ENCODE data around the gene KIAA1755.
A peak's percentile ranks its signal among the peaks of the same experiment; 100 is the strongest.

KIAA1755 gene

GRCh38 chr20:38190166-38190565, 70.4 kb downstream of the KIAA1755 start:
- Histone ChIP-seq H3K79me1 (replicated peaks; ENCODE audit: low read length, poor library complexity, severe bottlenecking) (no peaks in the 10 kb centered on the region), H3K36me3 (ENCODE audit: control insufficient read depth in 1 of 2, insufficient read depth in 2 of 2, low read depth in 1 of 2, low read length in 2 of 2) (no peaks in the 10 kb centered on the region), H3K4ac (ENCODE audit: low read depth in 1 of 2, low read length in 2 of 2) (no peak overlapping the region), H3K9ac (ENCODE audit: low read length) (no peak overlapping the region), H4K8ac (ENCODE audit: low read length) (no peak overlapping the region), H3K4me1 (ENCODE audit: control insufficient read depth, insufficient read depth, low read depth, low read length) (no peaks in the 10 kb centered on the region), H2AK5ac (ENCODE audit: low read length, severe bottlenecking) (no peak overlapping the region), H2BK12ac (ENCODE audit: low read length in 2 of 2) (no peak overlapping the region), H3K9me3 (ENCODE audit: control insufficient read depth, low read length) (peaks cover 4% of the 10 kb centered on the region), H3K27me3 (ENCODE audit: control insufficient read depth in 1 of 2, insufficient read depth in 1 of 2, low read length in 2 of 2) (peaks cover 0 to 27% of the 10 kb centered on the region in 2 experiments), H4K91ac (ENCODE audit: low read length) (no peak overlapping the region), H3K18ac (ENCODE audit: low read depth in 1 of 2, low read length in 2 of 2) (no peak overlapping the region), H3K14ac (ENCODE audit: low read length in 2 of 2) (no peak overlapping the region), H2BK15ac (ENCODE audit: low read depth, poor library complexity, severe bottlenecking) (no peak overlapping the region), H3K23ac (ENCODE audit: low read length in 2 of 2) (no peak overlapping the region), H3K4me2 (ENCODE audit: low read length, poor library complexity, severe bottlenecking) (no peak overlapping the region), H3K4me3 (ENCODE audit: insufficient read depth in 1 of 2, low read depth in 1 of 2, low read length in 2 of 2) (no peak overlapping the region), H3K27ac (ENCODE audit: low read length, poor library complexity, severe bottlenecking) (no peak overlapping the region), H2BK120ac (ENCODE audit: low read depth, low read length) (no peak overlapping the region), H2BK5ac (ENCODE audit: low read depth, low read length, poor library complexity, severe bottlenecking) (no peak overlapping the region), H2AFZ (ENCODE audit: low read depth, low read length) (no peak overlapping the region)
- 98% methylated on average over 6 of the region's 6 CpGs for WGBS
- DNase-seq: no peak

GRCh38 chr20:38187517-38187916, 73.0 kb downstream of the KIAA1755 start:
- WGBS: 52% methylated on average over 5 of the region's 5 CpGs
- no peak overlapping the region for H2BK120ac ChIP-seq (ENCODE audit: low read depth, low read length)
- H2BK15ac ChIP-seq (ENCODE audit: low read depth, poor library complexity, severe bottlenecking): no peak overlapping the region
- no peak overlapping the region for H3K18ac ChIP-seq (ENCODE audit: low read depth in 1 of 2, low read length in 2 of 2)
- H4K91ac ChIP-seq (ENCODE audit: low read length): no peak overlapping the region
- no peak overlapping the region for H3K9ac ChIP-seq (ENCODE audit: low read length)
- H4K8ac ChIP-seq (ENCODE audit: low read length): no peak overlapping the region
- H2AFZ ChIP-seq (ENCODE audit: low read depth, low read length): no peak overlapping the region
- no peak overlapping the region for H3K27ac ChIP-seq (ENCODE audit: low read length, poor library complexity, severe bottlenecking)
- no peaks in the 10 kb centered on the region for H3K79me1 ChIP-seq (replicated peaks; ENCODE audit: low read length, poor library complexity, severe bottlenecking)
- H3K4ac ChIP-seq (ENCODE audit: low read depth in 1 of 2, low read length in 2 of 2): no peak overlapping the region
- peaks cover 0 to 10% of the 10 kb centered on the region in 2 experiments for H3K27me3 ChIP-seq (ENCODE audit: control insufficient read depth in 1 of 2, insufficient read depth in 1 of 2, low read length in 2 of 2)
- no peak overlapping the region for H2BK12ac ChIP-seq (ENCODE audit: low read length in 2 of 2)
- H3K23ac ChIP-seq (ENCODE audit: low read length in 2 of 2): no peak overlapping the region
- no peak overlapping the region for H3K14ac ChIP-seq (ENCODE audit: low read length in 2 of 2)
- H3K4me1 ChIP-seq (ENCODE audit: control insufficient read depth, insufficient read depth, low read depth, low read length): no peaks in the 10 kb centered on the region
- no peak overlapping the region for H3K4me2 ChIP-seq (ENCODE audit: low read length, poor library complexity, severe bottlenecking)
- H2AK5ac ChIP-seq (ENCODE audit: low read length, severe bottlenecking): no peak overlapping the region
- H3K4me3 ChIP-seq (ENCODE audit: insufficient read depth in 1 of 2, low read depth in 1 of 2, low read length in 2 of 2): no peak overlapping the region
- H3K36me3 ChIP-seq (ENCODE audit: control insufficient read depth in 1 of 2, insufficient read depth in 2 of 2, low read depth in 1 of 2, low read length in 2 of 2): no peaks in the 10 kb centered on the region
- H2BK5ac ChIP-seq (ENCODE audit: low read depth, low read length, poor library complexity, severe bottlenecking): no peak overlapping the region
- H3K9me3 ChIP-seq (ENCODE audit: control insufficient read depth, low read length): peaks cover 4% of the 10 kb centered on the region
- DNase-seq: peak; percentile 56

DNA sequence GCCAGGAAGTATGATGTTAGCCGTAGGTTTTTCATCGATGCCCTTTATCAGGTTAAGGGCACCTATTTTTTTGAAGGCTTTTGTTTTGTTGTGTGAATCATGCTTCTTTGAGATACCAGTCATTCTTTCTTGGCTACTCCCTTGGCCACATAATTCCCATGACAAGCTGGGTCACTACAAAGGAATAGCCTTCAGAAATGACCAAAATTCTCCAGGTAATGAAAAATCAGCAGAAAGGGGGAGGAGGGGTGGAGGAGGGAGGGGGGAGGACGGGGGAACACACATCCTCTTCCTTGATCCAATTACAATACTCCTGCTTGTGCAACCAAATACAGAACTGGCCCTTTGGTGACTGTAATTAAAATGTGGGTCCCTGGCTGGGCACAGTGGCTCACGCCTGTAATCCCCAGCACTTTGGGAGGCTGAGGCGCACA, 73.7 kb downstream of the KIAA1755 start:
- no peak overlapping the region for H4K91ac ChIP-seq (ENCODE audit: low read length)

GRCh38 chr20:38184101-38184500, 76.4 kb downstream of the KIAA1755 start:
- Histone ChIP-seq H2AFZ (ENCODE audit: low read depth, low read length) (no peak overlapping the region), H2BK5ac (ENCODE audit: low read depth, low read length, poor library complexity, severe bottlenecking) (no peak overlapping the region), H3K4ac (ENCODE audit: low read depth in 1 of 2, low read length in 2 of 2) (no peak overlapping the region), H3K36me3 (ENCODE audit: control insufficient read depth in 1 of 2, insufficient read depth in 2 of 2, low read depth in 1 of 2, low read length in 2 of 2) (no peaks in the 10 kb centered on the region), H3K4me1 (ENCODE audit: control insufficient read depth, insufficient read depth, low read depth, low read length) (peaks cover 10% of the 10 kb centered on the region), H3K9me3 (ENCODE audit: control insufficient read depth, low read length) (peaks cover 11% of the 10 kb centered on the region), H3K23ac (ENCODE audit: low read length in 2 of 2) (no peak overlapping the region), H3K4me2 (ENCODE audit: low read length, poor library complexity, severe bottlenecking) (no peak overlapping the region), H3K18ac (ENCODE audit: low read depth in 1 of 2, low read length in 2 of 2) (no peak overlapping the region), H3K27me3 (ENCODE audit: control insufficient read depth in 1 of 2, insufficient read depth in 1 of 2, low read length in 2 of 2) (peaks cover 0 to 6% of the 10 kb centered on the region in 2 experiments), H3K14ac (ENCODE audit: low read length in 2 of 2) (no peak overlapping the region), H3K4me3 (ENCODE audit: insufficient read depth in 1 of 2, low read depth in 1 of 2, low read length in 2 of 2) (no peak overlapping the region), H4K91ac (ENCODE audit: low read length) (no peak overlapping the region), H2BK12ac (ENCODE audit: low read length in 2 of 2) (no peak overlapping the region), H2BK120ac (ENCODE audit: low read depth, low read length) (no peak overlapping the region), H3K79me1 (replicated peaks; ENCODE audit: low read length, poor library complexity, severe bottlenecking) (no peaks in the 10 kb centered on the region), H3K27ac (ENCODE audit: low read length, poor library complexity, severe bottlenecking) (no peak overlapping the region), H2AK5ac (ENCODE audit: low read length, severe bottlenecking) (no peak overlapping the region), H2BK15ac (ENCODE audit: low read depth, poor library complexity, severe bottlenecking) (no peak overlapping the region), H3K9ac (ENCODE audit: low read length) (no peak overlapping the region), H4K8ac (ENCODE audit: low read length) (no peak overlapping the region)
- DNase-seq: no peak
- WGBS: 74% methylated on average over 7 of the region's 8 CpGs

More for the DNA sequence above, 73.7 kb downstream of the KIAA1755 start:
- Histone ChIP-seq H2BK120ac (ENCODE audit: low read depth, low read length) (no peak overlapping the region), H3K27me3 (ENCODE audit: control insufficient read depth in 1 of 2, insufficient read depth in 1 of 2, low read length in 2 of 2) (peaks cover 0 to 9% of the 10 kb centered on the region in 2 experiments), H2BK12ac (ENCODE audit: low read length in 2 of 2) (no peak overlapping the region), H4K8ac (ENCODE audit: low read length) (no peak overlapping the region), H3K36me3 (ENCODE audit: control insufficient read depth in 1 of 2, insufficient read depth in 2 of 2, low read depth in 1 of 2, low read length in 2 of 2) (no peaks in the 10 kb centered on the region), H3K14ac (ENCODE audit: low read length in 2 of 2) (no peak overlapping the region), H3K27ac (ENCODE audit: low read length, poor library complexity, severe bottlenecking) (no peak overlapping the region), H3K4me1 (ENCODE audit: control insufficient read depth, insufficient read depth, low read depth, low read length) (peaks cover 1% of the 10 kb centered on the region), H3K4me2 (ENCODE audit: low read length, poor library complexity, severe bottlenecking) (no peak overlapping the region), H3K9ac (ENCODE audit: low read length) (no peak overlapping the region), H2AFZ (ENCODE audit: low read depth, low read length) (no peak overlapping the region), H3K18ac (ENCODE audit: low read depth in 1 of 2, low read length in 2 of 2) (no peak overlapping the region), H3K9me3 (ENCODE audit: control insufficient read depth, low read length) (peaks cover 11% of the 10 kb centered on the region), H2BK5ac (ENCODE audit: low read depth, low read length, poor library complexity, severe bottlenecking) (no peak overlapping the region), H3K23ac (ENCODE audit: low read length in 2 of 2) (no peak overlapping the region), H3K4ac (ENCODE audit: low read depth in 1 of 2, low read length in 2 of 2) (no peak overlapping the region), H3K79me1 (replicated peaks; ENCODE audit: low read length, poor library complexity, severe bottlenecking) (no peaks in the 10 kb centered on the region), H3K4me3 (ENCODE audit: insufficient read depth in 1 of 2, low read depth in 1 of 2, low read length in 2 of 2) (no peak overlapping the region), H2AK5ac (ENCODE audit: low read length, severe bottlenecking) (no peak overlapping the region), H2BK15ac (ENCODE audit: low read depth, poor library complexity, severe bottlenecking) (no peak overlapping the region)
- WGBS: 88% methylated on average over 4 of the region's 5 CpGs
- no peak for DNase-seq
